Measurements from ENCODE around the gene CDKN2AIP.

Gene CDKN2AIP

GRCh38 chr4:183495184-183495583, 50.7 kb downstream of the CDKN2AIP start:
- no peak for DNase-seq (ENCODE audit: low read depth)

All from amniotic epithelial cell (primary cell).